ENCODE data around the gene LPAR4.
"Not testable (repeated sequence)": the region's sequence is repeated elsewhere in the genome, so short reads cannot be mapped to it uniquely, and the experiment has no call there.

GRCh38 chrX:78802526-78802925 lies 55.0 kb downstream of the LPAR4 start:
- TF ChIP-seq CTCF, POLR2A (IDR thresholded peaks at IDR 0.05): not testable (repeated sequence)
